H1 (cell line): Measurements from ENCODE around the gene KCND3. TPM values are rescaled to one million over a fixed set of nuclear protein-coding genes. Genes with fewer than 3 reads are reported as not detected.

ENCODE experiments used
- CTCF ChIA-PET: fragments of 300-600 bp; sonication (Branson Sonifier 250); formaldehyde crosslinking; loops from one replicate; lab custom pipeline; 2021; ENCODE audit not compliant: partially characterized antibody; lab: Charles Lee
- POLR2A ChIA-PET: fragments of 300-600 bp; sonication (Branson Sonifier 250); formaldehyde crosslinking; loops from one replicate; lab custom pipeline; 2021; ENCODE audit warnings: inconsistent platforms; ENCODE audit not compliant: partially characterized antibody; lab: Charles Lee
- DNase-seq, 2 experiments: peaks; one replicate each; pipeline versions ENCODE4 v3.0.0 to v3.0.0-alpha.2; 2010 to 2022; ENCODE audit warnings: low spot score in 2 of 2, low read depth in 1 of 2, mixed read lengths in 1 of 2
- FAIRE-seq: peaks from 2 replicates; lab custom pipeline; 2011; peaks lifted over from hg19 to GRCh38; lab: Jason Lieb, UNC
- H2AFZ ChIP-seq: 2 replicates; pipeline ENCODE4 v1.8.1; 2012; ENCODE audit warnings: low read length, inconsistent platforms
- H2AK5ac ChIP-seq: 2 replicates; pipeline ENCODE4 v1.6.1; 2013; ENCODE audit warnings: low read depth, low read length
- H2BK120ac ChIP-seq: replicated peaks from 2 replicates; pipeline ENCODE3; 2013; ENCODE audit warnings: low read depth, low read length, inconsistent platforms
- H2BK12ac ChIP-seq: 2 replicates; pipeline ENCODE4 v1.6.1; 2013; ENCODE audit warnings: low read depth, low read length
- H2BK15ac ChIP-seq: 2 replicates; pipeline ENCODE4 v1.6.1; 2013; ENCODE audit warnings: low read length
- H2BK20ac ChIP-seq: 2 replicates; pipeline ENCODE4 v1.6.1; 2013; ENCODE audit warnings: low read length
- H2BK5ac ChIP-seq: 2 replicates; pipeline ENCODE4 v1.6.1; 2013; ENCODE audit warnings: low read depth, low read length
- H3K14ac ChIP-seq: 2 replicates; pipeline ENCODE4 v1.6.1; 2013; ENCODE audit warnings: inconsistent platforms; ENCODE audit not compliant: insufficient read length
- H3K18ac ChIP-seq: 2 replicates; pipeline ENCODE4 v1.6.1; 2013; ENCODE audit warnings: low read length; ENCODE audit errors: extremely low read depth
- H3K23ac ChIP-seq: 2 replicates; pipeline ENCODE4 v1.6.1; 2013; ENCODE audit warnings: inconsistent platforms; ENCODE audit not compliant: insufficient read length
- H3K23me2 ChIP-seq: 2 replicates; pipeline ENCODE4 v1.6.1; 2013; ENCODE audit warnings: low read depth, low read length
- H3K27ac ChIP-seq: 2 replicates; pipeline ENCODE4 v1.6.1; 2011; ENCODE audit warnings: low read depth, low read length, inconsistent platforms
- H3K27me3 ChIP-seq, 4 experiments: replicated peaks in 1 of 4; 1 replicate in 1 of 4; 2 replicates in 3 of 4; pipeline versions ENCODE4 v1.6.1 to v1.8.1; 2011 to 2013; ENCODE audit warnings: low read length in 3 of 4, mild to moderate bottlenecking in 3 of 4, inconsistent platforms in 2 of 4, mixed read lengths in 2 of 4, moderate library complexity in 1 of 4; ENCODE audit not compliant: control insufficient read depth in 3 of 4, insufficient read depth in 3 of 4; ENCODE audit errors: extremely low read depth in 1 of 4
- H3K36me3 ChIP-seq, 4 experiments: 2 replicates each; pipeline versions ENCODE4 v1.6.1 to v1.8.1; 2011 to 2013; ENCODE audit warnings: mild to moderate bottlenecking in 4 of 4, low read length in 3 of 4, moderate library complexity in 2 of 4, control low read depth in 1 of 4, inconsistent platforms in 1 of 4; ENCODE audit not compliant: insufficient read depth in 4 of 4, control insufficient read depth in 2 of 4
- H3K4ac ChIP-seq: replicated peaks from 2 replicates; pipeline ENCODE3; 2013; ENCODE audit warnings: low read length, low read depth, mixed read lengths, inconsistent platforms; ENCODE audit not compliant: insufficient read length
- H3K4me1 ChIP-seq, 4 experiments: replicated peaks in 1 of 4; 1 replicate in 1 of 4; 2 replicates in 3 of 4; pipeline versions ENCODE4 v1.6.1 to v1.8.1; 2011 to 2013; ENCODE audit warnings: low read length in 3 of 4, inconsistent platforms in 2 of 4, mixed read lengths in 1 of 4; ENCODE audit not compliant: insufficient read depth in 4 of 4, control insufficient read depth in 3 of 4
- H3K4me2 ChIP-seq, 2 experiments: 2 replicates each; pipeline versions ENCODE4 v1.6.1 to v1.8.1; 2011 to 2013; ENCODE audit warnings: low read depth in 2 of 2, low read length in 2 of 2, control low read depth in 1 of 2, inconsistent platforms in 1 of 2, mild to moderate bottlenecking in 1 of 2; ENCODE audit not compliant: insufficient read depth in 1 of 2
- H3K4me3 ChIP-seq, 4 experiments: fragments of 200-600, 300-600 bp in 1 of 4; sonication (generic), shearing (Covaris generic), sonication (Bioruptor Twin) in 1 of 4; 2 replicates each; pipeline versions ENCODE4 v1.5.1 to v1.8.1; 2011 to 2016; ENCODE audit warnings: low read length in 4 of 4, low read depth in 3 of 4, control low read depth in 2 of 4, inconsistent platforms in 2 of 4, mild to moderate bottlenecking in 2 of 4, mixed read lengths in 1 of 4, moderate library complexity in 1 of 4; ENCODE audit not compliant: insufficient read depth in 2 of 4; ENCODE audit errors: extremely low read depth in 1 of 4
- H3K56ac ChIP-seq: replicated peaks from 2 replicates; pipeline ENCODE3; 2013; ENCODE audit warnings: low read depth, mild to moderate bottlenecking, mixed read lengths, low read length, inconsistent platforms; ENCODE audit not compliant: insufficient read length
- H3K79me1 ChIP-seq: 2 replicates; pipeline ENCODE4 v1.6.1; 2013; ENCODE audit warnings: low read depth, low read length, control low read depth
- H3K79me2 ChIP-seq, 2 experiments: 2 replicates each; pipeline versions ENCODE4 v1.6.1 to v1.8.1; 2012 to 2013; ENCODE audit warnings: low read length in 2 of 2, mild to moderate bottlenecking in 2 of 2, inconsistent platforms in 1 of 2; ENCODE audit not compliant: insufficient read depth in 2 of 2, control insufficient read depth in 1 of 2
- H3K9ac ChIP-seq, 4 experiments: replicated peaks in 1 of 4; 1 replicate in 1 of 4; 2 replicates in 3 of 4; pipeline versions ENCODE4 v1.6.1 to v1.8.1; 2011 to 2013; ENCODE audit warnings: low read depth in 3 of 4, low read length in 3 of 4, control low read depth in 2 of 4, mild to moderate bottlenecking in 2 of 4, moderate library complexity in 2 of 4, inconsistent platforms in 1 of 4; ENCODE audit errors: extremely low read depth in 1 of 4
- H3K9me3 ChIP-seq, 2 experiments: 2 replicates each; pipeline versions ENCODE4 v1.6.1 to v1.8.1; 2012 to 2013; ENCODE audit warnings: mild to moderate bottlenecking in 2 of 2, moderate library complexity in 2 of 2, control low read depth in 1 of 2, inconsistent platforms in 1 of 2, low read depth in 1 of 2, low read length in 1 of 2, mixed read lengths in 1 of 2; ENCODE audit not compliant: insufficient read depth in 2 of 2
- H4K20me1 ChIP-seq, 2 experiments: replicated peaks in 1 of 2; 2 replicates each; pipeline versions ENCODE3 to v1.8.1; 2011 to 2013; ENCODE audit warnings: inconsistent platforms in 2 of 2, low read length in 2 of 2, mild to moderate bottlenecking in 1 of 2; ENCODE audit not compliant: insufficient read depth in 2 of 2, control insufficient read depth in 1 of 2
- H4K5ac ChIP-seq: 2 replicates; pipeline ENCODE4 v1.6.1; 2013; ENCODE audit warnings: low read length, low read depth, mixed read lengths, inconsistent platforms; ENCODE audit not compliant: insufficient read length
- H4K8ac ChIP-seq: 2 replicates; pipeline ENCODE4 v1.8.0; 2013; ENCODE audit warnings: mild to moderate bottlenecking, moderate library complexity, low read length, inconsistent platforms; ENCODE audit not compliant: insufficient read depth; ENCODE audit errors: extremely low read depth
- H4K91ac ChIP-seq: replicated peaks from 2 replicates; pipeline ENCODE3; 2013; ENCODE audit warnings: low read length, mixed read lengths, inconsistent platforms; ENCODE audit not compliant: insufficient read length
- BCL11A ChIP-seq, 2 experiments: IDR thresholded peaks; one replicate each; pipeline ENCODE4 v1.6.1; 2011; ENCODE audit warnings: low read depth in 2 of 2, low read length in 2 of 2, mild to moderate bottlenecking in 2 of 2
- CTCF ChIP-seq, 3 experiments: IDR thresholded peaks; 1 replicate in 2 of 3; 2 replicates in 1 of 3; pipeline versions ENCODE4 v1.5.1 to v1.6.1; 2011; ENCODE audit warnings: low read length in 3 of 3, mild to moderate bottlenecking in 3 of 3, inconsistent platforms in 2 of 3, low read depth in 1 of 3, moderate library complexity in 1 of 3; ENCODE audit not compliant: insufficient read depth in 1 of 3; ENCODE audit errors: control extremely low read depth in 1 of 3
- EGR1 ChIP-seq: IDR thresholded peaks from 2 replicates; pipeline ENCODE4 v1.6.1; 2011; ENCODE audit warnings: low read depth, low read length, borderline replicate concordance
- JUN ChIP-seq: IDR thresholded peaks from 2 replicates; pipeline ENCODE4 v1.6.1; 2011; ENCODE audit warnings: low read depth, mild to moderate bottlenecking, improper control_type of control experiment, low read length
- KDM4A ChIP-seq: IDR thresholded peaks from one replicate; pipeline ENCODE4 v1.7.1; 2012; ENCODE audit warnings: low read depth, mild to moderate bottlenecking, moderate library complexity, low read length, inconsistent platforms; ENCODE audit not compliant: severe bottlenecking
- MAX ChIP-seq: IDR thresholded peaks from 2 replicates; pipeline ENCODE4 v1.6.1; 2012; ENCODE audit warnings: inconsistent platforms
- NRF1 ChIP-seq: IDR thresholded peaks from 2 replicates; pipeline ENCODE4 v1.6.1; 2011; ENCODE audit warnings: mild to moderate bottlenecking, low read depth, low read length, improper control_type of control experiment
- RXRA ChIP-seq: IDR thresholded peaks from 2 replicates; pipeline ENCODE4 v1.6.1; 2011; ENCODE audit warnings: low read depth, mild to moderate bottlenecking, low read length, moderate library complexity; ENCODE audit not compliant: insufficient read depth
- SUZ12 ChIP-seq: fragments of 200-600 bp; sonication (generic); IDR thresholded peaks from 2 replicates; pipeline ENCODE4 v1.6.1; 2012; ENCODE audit warnings: mild to moderate bottlenecking, inconsistent platforms, low read length, moderate library complexity, mixed read lengths
- TAF1 ChIP-seq: IDR thresholded peaks from 2 replicates; pipeline ENCODE4 v1.6.1; 2011; ENCODE audit warnings: mild to moderate bottlenecking, low read depth, low read length
- WGBS, 2 experiments: shearing (Covaris generic) in 1 of 2; methylation state at CpG; one replicate each; pipeline versions ENCODE4 v1.1.6 to v1.1.7; 2013 to 2015; ENCODE audit warnings: low lambda C conversion rate in 2 of 2, mixed read lengths in 2 of 2, inconsistent platforms in 1 of 2, low coverage in 1 of 2, missing lambda C conversion rate in 1 of 2; ENCODE audit not compliant: insufficient replicate concordance in 2 of 2, insufficient coverage in 1 of 2, insufficient read length in 1 of 2; ENCODE audit errors: extremely low coverage in 1 of 2, missing lambda C conversion rate in 1 of 2; 5-methylcytosine and 5-hydroxymethylcytosine counted together
- polyA plus RNA-seq, 7 experiments: library from polyadenylated mRNA; depleted of rRNA in 3 of 7; stranded (reverse) in 5 of 7; unstranded in 2 of 7; fragments of >200 nt in 5 of 7; fragments of 200-250 nt in 2 of 7; gene quantifications; 1 replicate in 5 of 7; 2 replicates in 1 of 7; 4 replicates in 1 of 7; pipeline versions ENCODE4 v1.2.1 to v1.2.3, GENCODE V29; 2011 to 2013; ENCODE audit warnings: missing spikeins in 2 of 7, mixed read lengths in 2 of 7
- total RNA-seq: library from RNA; stranded (reverse); fragmentation: NEBNext Ultra II Directional; extraction: Animal tissue kit (Norgen Biotek cat#: 25700); gene quantifications from 2 replicates; pipeline ENCODE4 v1.2.1, GENCODE V29; 2021

The KCND3 gene
- total and polyA plus RNA-seq, 2 of the 8 experiments (the other 6 are each of a cell fraction or from before 2014, with no cell fraction given), result 0.14 to 0.48 TPM

GRCh38 chr1:111873460-111874030 is 115.9 kb downstream of the KCND3 start:
- H3K23ac ChIP-seq, result no peak overlapping the region
- no peak overlapping the region for H2BK5ac ChIP-seq
- 89% methylated on average over 5 of the region's 5 CpGs; no CpG with 5 or more reads in 1 of the 2 experiments for WGBS, 2 experiments
- FAIRE-seq (no peak), DNase-seq (no peak)
- no peak overlapping the region for H2AFZ ChIP-seq
- H2BK12ac ChIP-seq, result no peak overlapping the region
- H2AK5ac ChIP-seq, result no peak overlapping the region
- H3K14ac ChIP-seq, result no peak overlapping the region
- no peak overlapping the region for H4K5ac ChIP-seq
- no peaks in the 10 kb centered on the region for H3K79me2 ChIP-seq
- H4K20me1 ChIP-seq, result no peaks in the 10 kb centered on the region
- no peak overlapping the region for H3K56ac ChIP-seq
- no peaks in the 10 kb centered on the region for H3K9me3 ChIP-seq
- H4K91ac ChIP-seq, result no peak overlapping the region
- H3K79me1 ChIP-seq, result no peaks in the 10 kb centered on the region
- H3K27ac ChIP-seq, result no peak overlapping the region
- H3K4ac ChIP-seq, result no peak overlapping the region
- no peak overlapping the region for H2BK120ac ChIP-seq
- H3K23me2 ChIP-seq, result no peaks in the 10 kb centered on the region; the same call in 1 of the 2 replicates
- no peak overlapping the region for H3K9ac ChIP-seq
- H3K36me3 ChIP-seq, result no peaks in the 10 kb centered on the region
- POLR2A ChIA-PET, result no interaction called here
- CTCF ChIA-PET, result interaction anchor here (0.7 kb wide), 1 partner anchor 84 kb away, joined by 3 read pairs; no protein-coding TSS in a partner anchor
- H2BK15ac ChIP-seq, result no peak overlapping the region
- H3K4me2 ChIP-seq, result no peak overlapping the region
- no peaks in the 10 kb centered on the region for H3K27me3 ChIP-seq
- H3K4me3 ChIP-seq, result no peak overlapping the region
- H3K4me1 ChIP-seq, result no peaks in the 10 kb centered on the region
- no peak overlapping the region for H3K18ac ChIP-seq
- no peak overlapping the region for H2BK20ac ChIP-seq
- H4K8ac ChIP-seq, result no peak overlapping the region
- TF ChIP-seq TAF1 (no peak), BCL11A (IDR thresholded peaks at IDR 0.05; ENCODE audit: low read depth in 2 of 2, low read length in 2 of 2) (no peak), JUN (no peak), RXRA (no peak), MAX (no peak), CTCF (IDR thresholded peaks at IDR 0.05; ENCODE audit: control extremely low read depth in 1 of 3, insufficient read depth in 1 of 3, low read depth in 1 of 3, low read length in 3 of 3) (no peak), NRF1 (no peak), SUZ12 (no peak), KDM4A (no peak), EGR1 (no peak)
